GM12878 (cell line): ENCODE data around the gene SFSWAP. TPM values are rescaled to one million over a fixed set of nuclear protein-coding genes. Genes with fewer than 3 reads are reported as not detected.

ENCODE experiments used
- ATAC-seq: fragments of 200-7000 bp; cut with Tn5 transposase; 3 replicates; pipeline ENCODE4 v1.9.1; 2020; ENCODE audit warnings: mild to moderate bottlenecking, moderate library complexity
- BruUV-seq: library from RNA; stranded (reverse); fragments of 400-500 nt; replicated peaks from 2 replicates; lab custom pipeline; 2021; lab: Mats Ljungman, UMichigan
- CTCF ChIA-PET: fragments of 300-600 bp; sonication (Branson Sonifier 250); formaldehyde crosslinking; extraction: SDS; loops from one replicate; lab custom pipeline; 2021; ENCODE audit warnings: inconsistent platforms; lab: Yijun Ruan, JAX
- POLR2A ChIA-PET: fragments of 350-600 bp; formaldehyde crosslinking; extraction: SDS; loops from one replicate; lab custom pipeline; 2021; ENCODE audit warnings: inconsistent platforms; lab: Charles Lee
- RAD21 ChIA-PET: fragments of 300-600 bp; sonication (Branson Sonifier 250); formaldehyde crosslinking; loops from one replicate; lab custom pipeline; 2023; ENCODE audit warnings: antibody characterized with exemption; ENCODE audit not compliant: unreplicated experiment; lab: Charles Lee
- SMC1A ChIA-PET: fragments of 300-600 bp; sonication (Branson Sonifier 250); formaldehyde crosslinking; loops from one replicate; lab custom pipeline; 2023; ENCODE audit not compliant: unreplicated experiment, uncharacterized antibody; lab: Charles Lee
- DNase-seq: peaks from one replicate; pipeline ENCODE4 v3.0.0-alpha.2; 2011; ENCODE audit warnings: low read depth, low spot score
- FAIRE-seq: peaks from 3 replicates; lab custom pipeline; 2011; peaks lifted over from hg19 to GRCh38; lab: Jason Lieb, UNC
- H2AFZ ChIP-seq: 2 replicates; pipeline ENCODE4 v1.6.0; 2011; ENCODE audit warnings: low read depth, low read length, control low read depth; ENCODE audit not compliant: control insufficient read depth
- H3K27ac ChIP-seq: 2 replicates; pipeline ENCODE4 v1.5.1; 2011; ENCODE audit warnings: control low read depth; ENCODE audit not compliant: control insufficient read depth, insufficient read depth
- H3K27me3 ChIP-seq, 2 experiments: replicated peaks in 1 of 2; 2 replicates each; pipeline versions ENCODE4 v1.6.0 to v1.6.1; 2011; ENCODE audit warnings: low read length in 1 of 2; ENCODE audit not compliant: control insufficient read depth in 2 of 2, insufficient read depth in 2 of 2
- H3K36me3 ChIP-seq, 2 experiments: 2 replicates each; pipeline ENCODE4 v1.5.1; 2011; ENCODE audit warnings: low read length in 1 of 2; ENCODE audit not compliant: control insufficient read depth in 2 of 2, insufficient read depth in 2 of 2
- H3K4me1 ChIP-seq: 2 replicates; pipeline ENCODE4 v1.6.1; 2011; ENCODE audit warnings: mild to moderate bottlenecking, low read length, moderate library complexity, mixed read lengths; ENCODE audit not compliant: control insufficient read depth, insufficient read depth
- H3K4me2 ChIP-seq: 2 replicates; pipeline ENCODE4 v1.6.0; 2011; ENCODE audit warnings: control low read depth; ENCODE audit not compliant: control insufficient read depth, insufficient read depth
- H3K4me3 ChIP-seq: fragments of 200-600 bp; sonication (generic); 2 replicates; pipeline ENCODE4 v1.5.1; 2016
- H3K79me2 ChIP-seq: 2 replicates; pipeline ENCODE4 v1.6.0; 2011; ENCODE audit warnings: low read length; ENCODE audit not compliant: control insufficient read depth, insufficient read depth
- H3K9ac ChIP-seq: 2 replicates; pipeline ENCODE4 v1.8.0; 2011; ENCODE audit warnings: low read length, control low read depth, mixed read lengths; ENCODE audit not compliant: control insufficient read depth, insufficient read depth
- H3K9me3 ChIP-seq: replicated peaks from 3 replicates; pipeline ENCODE4 v1.5.1; 2011; ENCODE audit warnings: mild to moderate bottlenecking, low read length; ENCODE audit not compliant: control insufficient read depth, insufficient read depth
- H4K20me1 ChIP-seq: 2 replicates; pipeline ENCODE4 v1.6.0; 2011; ENCODE audit not compliant: control insufficient read depth, insufficient read depth
- ATF3 ChIP-seq: IDR thresholded peaks from 2 replicates; pipeline ENCODE4 v1.6.1; 2011; ENCODE audit warnings: low read depth, mild to moderate bottlenecking, low read length, moderate library complexity, borderline replicate concordance; ENCODE audit errors: extremely low read depth
- CBX5 ChIP-seq: sonication (generic); IDR thresholded peaks from 2 replicates; pipeline ENCODE4 v1.6.1; 2016; ENCODE audit warnings: low read depth, moderate library complexity, mild to moderate bottlenecking, inconsistent platforms
- CHD4 ChIP-seq: fragments of 200-600 bp; sonication (generic); IDR thresholded peaks from 2 replicates; pipeline ENCODE4 v1.6.1; 2016; ENCODE audit warnings: mild to moderate bottlenecking
- IKZF2 ChIP-seq, 2 experiments: fragments of 450-650 bp; IDR thresholded peaks; 2 replicates each; pipeline ENCODE4 v1.6.1; 2017; ENCODE audit warnings: mild to moderate bottlenecking in 2 of 2, moderate library complexity in 2 of 2
- KAT2A ChIP-seq: conservative IDR thresholded peaks from 2 replicates; pipeline ENCODE4 v1.6.1; 2011; ENCODE audit warnings: low read depth, low read length; ENCODE audit not compliant: control insufficient read depth
- KLF5 ChIP-seq: fragments of 450-650 bp; IDR thresholded peaks from 2 replicates; pipeline ENCODE4 v1.6.1; 2014; ENCODE audit warnings: mild to moderate bottlenecking; ENCODE audit not compliant: partially characterized antibody
- NR2F1 ChIP-seq: fragments of 450-650 bp; conservative IDR thresholded peaks from 2 replicates; pipeline ENCODE4 v1.6.1; 2017; ENCODE audit warnings: mild to moderate bottlenecking
- RAD51 ChIP-seq: fragments of 450-650 bp; IDR thresholded peaks from 2 replicates; pipeline ENCODE4 v1.6.1; 2016; ENCODE audit warnings: moderate library complexity, mild to moderate bottlenecking, inconsistent platforms
- ZZZ3 ChIP-seq: IDR thresholded peaks from 2 replicates; pipeline ENCODE4 v1.6.1; 2011; ENCODE audit warnings: low read depth; ENCODE audit not compliant: control insufficient read depth, insufficient read length
- WGBS: methylation state at CpG from one replicate; pipeline ENCODE4 v1.1.6; 2016; ENCODE audit warnings: low lambda C conversion rate; ENCODE audit not compliant: insufficient replicate concordance, insufficient coverage; ENCODE audit errors: missing lambda C conversion rate; 5-methylcytosine and 5-hydroxymethylcytosine counted together
- in situ Hi-C: fragments of 300-500 bp; cut with MboI; formaldehyde crosslinking; loops from 9 replicates; pipeline ENCODE4 v1.14.3; 2018; ENCODE audit warnings: mixed read lengths
- intact Hi-C: fragments of 100-400 bp; cut with micrococcal nuclease; formaldehyde crosslinking; loops from one replicate; pipeline ENCODE4 v1.14.2; 2022; ENCODE audit not compliant: unreplicated experiment
- polyA plus RNA-seq, 11 experiments: library from polyadenylated mRNA; depleted of rRNA in 4 of 11; unstranded in 6 of 11; stranded (reverse) in 5 of 11; fragments of >200 nt; fragmentation: Nextera tagmentation in 4 of 11; fragmentation: Illumina TruSeq in 1 of 11; extraction: Ambion mirVana in 4 of 11; extraction: Trizol in 1 of 11; gene quantifications; 1 replicate in 1 of 11; 2 replicates in 10 of 11; pipeline versions ENCODE4 v1.2.1 to v1.2.3, GENCODE V29; 2011 to 2016; ENCODE audit warnings: inconsistent platforms in 2 of 11, missing spikeins in 2 of 11, low read depth in 1 of 11
- total RNA-seq, 4 experiments: library from RNA; depleted of rRNA in 3 of 4; stranded (reverse); fragments of >200 nt in 3 of 4; fragmentation: Illumina TruSeq in 1 of 4; extraction: Trizol in 1 of 4; gene quantifications; 2 replicates each; pipeline versions ENCODE4 v1.2.1 to v1.2.3, GENCODE V29; 2013 to 2021

SFSWAP gene
- total and polyA plus RNA-seq, 10 of the 15 experiments (the other 5 are each of a cell fraction or from before 2014, with no cell fraction given): 1.8 to 48.6 (median 25.0) TPM

- BruUV-seq: no TSS peak
- no peak for ATAC-seq
- Histone ChIP-seq H3K4me1 (no peaks in the 10 kb centered on the region), H3K4me3 (no peak overlapping the region), H3K79me2 (no peaks in the 10 kb centered on the region), H2AFZ (no peak overlapping the region), H3K9ac (no peak overlapping the region), H3K36me3 (no peaks in the 10 kb centered on the region), H3K27me3 (no peaks in the 10 kb centered on the region), H3K27ac (no peak overlapping the region), H3K4me2 (no peak overlapping the region), H4K20me1 (no peaks in the 10 kb centered on the region), H3K9me3 (no peaks in the 10 kb centered on the region)
- no peak for DNase-seq
- SMC1A ChIA-PET: no interaction called here
- 53% methylated on average over 8 of the region's 8 CpGs for WGBS
- TF ChIP-seq ZZZ3 (no peak), CBX5 (no peak), IKZF2 (IDR thresholded peaks at IDR 0.05) (no peak)
- RAD21 ChIA-PET: interaction anchor here (0.6 kb wide), 1 partner anchor 865 kb away, joined by 3 read pairs; no protein-coding TSS in a partner anchor
- in situ Hi-C loops (no loop called here), intact Hi-C loops (no loop called here)
- CTCF ChIA-PET: no interaction called here
- POLR2A ChIA-PET: interaction anchor here (0.6 kb wide), 1 partner anchor 38 kb away, joined by 3 read pairs; no protein-coding TSS in a partner anchor
- FAIRE-seq: no peak
These were observed 10.6 kb upstream of the SFSWAP start for GRCh38 chr12:131700271-131700670.

- H3K9ac ChIP-seq: no peak overlapping the region
- H3K4me3 ChIP-seq: no peak overlapping the region
- no peaks in the 10 kb centered on the region for H3K9me3 ChIP-seq
- TF ChIP-seq ATF3: no peak
- no peak for TF ChIP-seq KLF5
- TF ChIP-seq KAT2A: no peak
- TF ChIP-seq CHD4: no peak
- no peak for TF ChIP-seq RAD51
- TF ChIP-seq NR2F1: no peak
- H3K27ac ChIP-seq: no peak overlapping the region
- H3K27me3 ChIP-seq: no peaks in the 10 kb centered on the region
- no peaks in the 10 kb centered on the region for H3K36me3 ChIP-seq
- 54% methylated on average over 12 of the region's 14 CpGs for WGBS
- FAIRE-seq (no peak), ATAC-seq (no peak), DNase-seq (no peak)
- ChIA-PET SMC1A (no interaction called here), POLR2A (no interaction called here), CTCF (no interaction called here), RAD21 (no interaction called here)
- no peaks in the 10 kb centered on the region for H3K79me2 ChIP-seq
- intact Hi-C loops (no loop called here), in situ Hi-C loops (no loop called here)
- no peaks in the 10 kb centered on the region for H4K20me1 ChIP-seq
- BruUV-seq: no TSS peak
- no peak overlapping the region for H2AFZ ChIP-seq
- H3K4me1 ChIP-seq: no peaks in the 10 kb centered on the region
- no peak overlapping the region for H3K4me2 ChIP-seq
These were observed 9.0 kb upstream of the SFSWAP start for GRCh38 chr12:131701705-131702572.
